ENCODE measurements around the gene COX19.

- TF ChIP-seq CTCF (IDR thresholded peaks at IDR 0.05) (no peak), EP300 (IDR thresholded peaks at IDR 0.05; ENCODE audit: low read depth) (no peak)
Measured at GRCh38 chr7:972676-973309, 2.6 kb downstream of the COX19 start.
